HG03342 (cell line): ENCODE measurements around the gene PLEKHG5.

Source experiments
- ATAC-seq: cut with Tn5 transposase; IDR thresholded peaks from one replicate; pipeline ENCODE4 v1.9.1; 2021; ENCODE audit warnings: mild to moderate bottlenecking, moderate library complexity; ENCODE audit not compliant: unreplicated experiment

The PLEKHG5 gene

GRCh38 chr1:6509919-6510291, 18.4 kb upstream of the PLEKHG5 start:
- ATAC-seq = no peak

GRCh38 chr1:6509220-6509918, 17.9 kb upstream of the PLEKHG5 start:
- ATAC-seq = no peak

DNA sequence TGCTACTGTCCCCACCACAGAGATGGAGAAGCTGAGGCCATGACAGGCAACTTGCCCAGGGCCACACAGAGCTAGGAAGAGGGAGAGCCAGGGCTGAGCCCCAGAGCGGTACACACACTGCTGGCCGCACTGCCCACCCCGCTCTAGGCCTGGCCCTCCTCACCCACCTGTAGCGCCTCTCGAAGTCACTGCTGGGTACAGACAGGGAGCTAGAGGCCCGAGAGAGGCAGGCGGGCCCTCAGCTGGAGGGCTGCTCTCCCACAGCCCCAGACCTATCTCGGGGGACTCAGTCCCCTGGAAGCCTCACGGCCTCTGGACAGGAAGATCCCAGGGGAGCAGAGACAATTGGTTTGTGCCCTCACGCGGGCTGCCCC, 17.3 kb upstream of the PLEKHG5 start:
- no peak for ATAC-seq

GRCh38 chr1:6508154-6508815, 16.8 kb upstream of the PLEKHG5 start:
- no peak for ATAC-seq

- ATAC-seq = no peak
These were observed 16.0 kb upstream of the PLEKHG5 start for GRCh38 chr1:6507461-6507911.

- no peak for ATAC-seq
These were observed 15.6 kb upstream of the PLEKHG5 start for GRCh38 chr1:6507037-6507428.

- no peak for ATAC-seq
These were observed 15.0 kb upstream of the PLEKHG5 start for GRCh38 chr1:6506210-6507036.

DNA sequence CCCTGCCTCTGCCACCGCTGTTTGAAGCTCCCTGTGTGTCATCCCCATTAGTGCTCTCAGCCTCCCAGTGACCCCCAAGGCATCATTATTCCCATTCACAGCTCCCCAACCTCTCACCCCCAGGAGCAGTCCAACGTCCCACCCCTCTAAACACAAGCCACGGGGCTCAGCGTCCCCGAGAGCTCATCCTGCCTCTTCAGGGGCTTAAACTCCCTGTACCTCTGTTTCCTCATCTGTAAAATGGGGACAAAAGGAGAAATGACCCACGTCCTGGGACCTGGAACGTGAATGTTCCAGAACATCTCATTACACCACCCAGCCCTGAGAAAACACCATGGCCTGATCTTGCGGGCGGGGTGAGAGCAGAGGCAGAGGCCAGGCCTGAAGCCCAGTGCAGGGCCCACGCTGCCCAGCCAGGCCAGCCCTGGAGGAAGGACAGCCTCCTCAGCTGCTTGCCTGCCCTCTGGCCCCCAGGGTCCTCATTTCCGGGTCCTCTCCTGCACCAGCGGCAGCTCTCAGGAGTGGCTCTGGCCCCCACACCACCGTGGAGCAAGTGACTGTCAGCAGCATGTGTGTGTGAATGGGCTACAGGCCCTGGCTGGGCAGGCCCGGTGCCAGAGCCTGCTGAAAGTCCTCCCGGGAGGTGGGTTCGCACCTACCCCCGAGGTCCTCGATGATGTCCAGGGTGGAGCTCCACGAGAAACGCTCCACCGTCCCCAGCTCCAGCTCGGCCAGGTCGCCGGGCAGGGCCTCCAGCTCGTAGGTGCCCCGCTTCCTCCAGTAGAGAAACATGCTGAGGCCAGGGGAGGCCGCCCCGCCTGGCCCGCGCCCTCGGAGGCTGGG, 14.1 kb upstream of the PLEKHG5 start:
- no peak for ATAC-seq

- ATAC-seq = no peak
These were observed 13.4 kb upstream of the PLEKHG5 start for GRCh38 chr1:6504887-6505286.

DNA sequence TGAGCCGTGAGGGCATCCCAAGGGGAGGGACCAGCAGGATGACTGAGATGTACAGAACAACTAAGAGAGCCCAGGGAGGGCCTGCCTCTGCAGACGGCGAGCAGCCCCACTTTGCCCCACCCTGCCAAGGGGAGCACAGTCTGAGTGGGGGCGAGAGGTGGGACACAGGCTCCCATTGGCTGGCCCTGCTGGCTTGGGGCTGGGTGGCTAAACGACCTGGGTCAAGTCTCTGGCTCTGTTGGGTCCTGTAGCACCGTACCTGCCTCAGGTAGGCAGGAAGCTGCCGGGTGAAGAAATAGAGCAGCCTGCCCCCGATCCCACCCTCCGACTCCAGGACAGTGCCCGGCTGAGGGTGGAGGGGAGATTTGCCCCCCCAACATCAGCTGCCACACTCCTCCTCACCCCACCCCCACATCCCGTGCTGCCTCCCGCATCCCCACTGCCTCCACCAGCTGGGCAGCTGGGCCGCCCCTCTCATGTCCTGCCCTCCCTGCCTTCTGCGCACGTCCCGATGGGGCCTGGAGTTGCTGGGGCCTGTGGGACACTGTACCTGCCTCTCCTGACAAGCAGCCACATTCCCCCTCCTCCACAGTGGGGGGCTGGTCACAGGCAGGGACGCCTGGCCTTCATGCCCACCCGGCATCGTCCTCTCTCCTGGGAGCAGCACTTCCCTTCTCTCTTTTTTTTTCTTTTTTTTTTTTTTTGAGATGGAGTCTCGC, 12.6 kb upstream of the PLEKHG5 start:
- ATAC-seq = no peak

GRCh38 chr1:6502000-6502891, 10.8 kb upstream of the PLEKHG5 start:
- no peak for ATAC-seq

DNA sequence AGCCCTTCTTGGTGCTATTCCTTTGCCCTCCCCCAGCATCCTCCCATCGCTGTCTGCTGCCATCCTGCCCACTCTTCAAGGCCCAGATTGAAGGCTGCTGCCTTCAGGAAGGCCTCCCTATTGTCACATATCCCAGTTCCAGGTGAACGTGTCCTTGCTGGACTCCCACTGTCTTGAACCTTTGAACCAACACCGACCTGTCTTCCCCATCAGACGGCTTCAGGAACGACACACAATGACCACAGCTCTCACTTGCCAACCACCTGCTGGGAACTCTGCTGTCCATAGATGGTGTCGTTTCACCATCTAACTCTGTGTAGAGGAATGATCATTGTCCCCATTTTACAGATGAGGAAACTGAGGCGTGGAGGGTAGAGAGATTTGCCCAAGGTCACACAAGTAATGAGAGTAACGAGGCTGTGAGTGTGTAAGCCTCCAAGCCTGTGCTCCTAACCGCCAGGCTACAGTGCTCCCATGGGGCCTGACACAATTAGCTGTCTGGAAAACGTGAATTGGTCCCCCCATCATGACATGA, 9.9 kb upstream of the PLEKHG5 start:
- no peak for ATAC-seq

GRCh38 chr1:6500544-6501278, 9.2 kb upstream of the PLEKHG5 start:
- ATAC-seq = no peak

GRCh38 chr1:6499296-6499695, 7.8 kb upstream of the PLEKHG5 start:
- ATAC-seq = no peak

DNA sequence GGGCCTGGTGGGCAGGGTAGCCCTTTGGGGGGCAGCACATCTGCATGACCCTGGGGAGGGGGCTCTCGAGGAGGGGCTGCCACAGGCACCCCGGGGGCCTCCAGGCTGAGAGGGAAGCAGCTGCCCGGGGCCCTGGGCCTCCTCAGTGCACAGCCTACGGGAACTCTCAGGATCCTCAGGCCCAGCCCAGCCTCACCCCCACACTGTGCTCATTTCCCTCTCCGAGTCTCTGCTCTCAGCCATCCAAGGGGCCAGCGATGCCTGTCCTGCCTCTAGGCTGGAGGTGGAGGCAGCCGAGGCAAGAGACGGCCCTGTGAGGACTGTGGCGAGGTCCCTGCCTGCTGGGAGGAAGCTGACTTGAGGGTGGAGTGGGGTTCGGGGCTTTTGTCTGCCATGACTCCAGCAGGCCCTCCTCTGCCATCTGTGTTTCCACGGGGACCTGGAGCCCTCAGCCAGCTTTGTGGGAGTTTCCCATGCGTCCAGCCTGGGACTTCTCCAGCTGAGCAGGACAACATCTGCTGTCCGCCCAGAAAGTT, 7.2 kb upstream of the PLEKHG5 start:
- no peak for ATAC-seq

DNA sequence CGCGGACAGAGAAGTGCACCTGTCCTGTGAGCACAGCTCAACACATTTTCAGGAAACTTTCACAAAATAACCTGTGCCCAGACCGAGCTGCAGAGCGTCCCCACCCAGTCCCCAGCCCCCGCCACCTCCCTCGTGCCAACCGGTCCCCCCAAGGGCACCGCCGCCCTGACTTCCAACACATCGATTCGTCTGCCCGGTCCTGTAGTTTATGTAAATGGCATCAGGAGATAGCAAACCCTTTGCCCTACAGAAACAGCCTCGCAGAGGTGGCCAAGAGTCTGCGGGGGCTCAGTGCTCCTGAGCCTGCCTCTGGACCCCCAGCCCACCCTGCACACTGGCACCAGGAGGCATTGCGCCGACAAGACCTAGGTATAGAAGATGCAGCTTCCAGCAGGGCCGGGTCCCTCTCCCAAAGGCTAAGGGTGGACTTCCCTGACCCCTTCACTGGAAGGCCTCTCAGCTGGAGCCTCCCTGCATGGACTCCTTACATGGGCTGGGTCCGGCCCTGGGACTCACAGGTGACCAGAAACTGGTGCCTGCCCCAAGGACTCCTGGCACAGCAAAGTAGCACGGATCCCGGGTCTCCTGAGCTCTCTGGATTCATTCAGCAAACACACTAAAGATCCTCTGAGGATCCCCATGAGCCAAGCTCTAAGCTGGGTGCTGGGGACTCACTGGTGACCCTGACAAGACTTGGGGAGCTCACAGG, 6.6 kb upstream of the PLEKHG5 start:
- no peak for ATAC-seq

GRCh38 chr1:6497215-6497866, 5.9 kb upstream of the PLEKHG5 start:
- no peak for ATAC-seq
